HFF-Myc (cell line): ENCODE measurements around the gene SCAMP1.

Source experiments
- DNase-seq: peaks from one replicate; pipeline ENCODE4 v3.0.0-alpha.2; 2011; ENCODE audit warnings: low read depth; ENCODE audit errors: extremely low read depth
- H3K4me3 ChIP-seq: replicated peaks from 2 replicates; pipeline ENCODE4 v1.5.1; 2011; ENCODE audit warnings: low read depth, mild to moderate bottlenecking, control low read depth, low read length
- TF ChIP-seq, protein P1 (sequence below): IDR thresholded peaks from 2 replicates; pipeline ENCODE4 v1.5.1; 2012; ENCODE audit warnings: mild to moderate bottlenecking, low read depth, low read length, control low read depth; ENCODE audit errors: missing control alignments

The SCAMP1 gene

DNA sequence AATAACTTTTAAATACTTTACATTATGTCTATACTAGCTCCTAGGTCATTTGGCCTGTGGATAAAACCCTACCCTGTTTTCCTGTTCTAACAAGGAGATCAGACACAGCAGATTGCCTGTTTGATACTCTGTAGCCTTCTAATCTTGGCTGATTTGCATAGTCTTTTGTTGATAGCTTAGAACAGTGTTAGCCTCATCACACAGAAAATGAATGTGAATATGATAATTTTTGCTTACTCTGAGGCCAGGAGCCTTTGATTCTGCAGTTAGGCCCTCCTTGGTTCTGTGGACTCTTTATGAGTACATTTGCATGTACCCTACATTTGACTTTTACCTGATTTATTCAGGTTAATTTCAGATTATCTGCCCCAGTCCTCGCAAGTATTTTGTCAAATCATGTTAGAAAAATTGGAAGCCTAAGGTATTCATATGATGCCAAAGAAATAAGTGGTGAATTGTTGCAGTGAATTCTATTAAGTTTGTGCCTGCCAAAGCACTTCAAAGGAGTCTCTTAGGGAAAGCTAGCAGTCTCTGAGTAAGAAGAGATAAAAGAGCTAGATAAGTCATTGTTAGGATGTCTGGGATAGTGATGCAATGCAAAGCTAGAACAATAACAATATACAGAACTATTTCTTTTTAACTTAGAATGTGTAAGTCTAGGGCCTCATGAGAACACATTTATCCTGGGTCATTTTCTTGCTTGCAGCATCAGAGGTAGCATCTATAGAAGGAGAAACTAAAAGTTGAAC is 56.4 kb downstream of the SCAMP1 start:
- H3K4me3 ChIP-seq = no peak overlapping the region

DNA sequence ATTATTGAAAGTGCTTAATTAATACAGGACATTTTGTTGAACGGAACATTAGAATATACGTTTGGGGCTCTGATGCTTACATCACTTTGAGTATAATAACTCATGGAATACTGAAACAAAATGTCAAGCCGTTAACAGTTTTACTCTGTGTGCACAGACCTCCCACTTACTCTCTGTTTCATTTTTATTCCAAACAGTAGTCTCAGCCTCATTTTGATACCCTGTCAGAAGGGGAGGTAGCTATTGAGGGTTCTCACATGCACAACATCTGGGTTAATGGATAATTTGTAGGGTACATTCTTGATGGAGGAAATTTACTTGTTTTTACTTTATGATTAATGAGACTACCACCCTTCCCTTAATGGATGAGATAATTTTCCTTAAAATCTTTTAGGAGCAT is 59.0 kb downstream of the SCAMP1 start:
- H3K4me3 ChIP-seq = no peak overlapping the region
- TF ChIP-seq, protein P1, sequence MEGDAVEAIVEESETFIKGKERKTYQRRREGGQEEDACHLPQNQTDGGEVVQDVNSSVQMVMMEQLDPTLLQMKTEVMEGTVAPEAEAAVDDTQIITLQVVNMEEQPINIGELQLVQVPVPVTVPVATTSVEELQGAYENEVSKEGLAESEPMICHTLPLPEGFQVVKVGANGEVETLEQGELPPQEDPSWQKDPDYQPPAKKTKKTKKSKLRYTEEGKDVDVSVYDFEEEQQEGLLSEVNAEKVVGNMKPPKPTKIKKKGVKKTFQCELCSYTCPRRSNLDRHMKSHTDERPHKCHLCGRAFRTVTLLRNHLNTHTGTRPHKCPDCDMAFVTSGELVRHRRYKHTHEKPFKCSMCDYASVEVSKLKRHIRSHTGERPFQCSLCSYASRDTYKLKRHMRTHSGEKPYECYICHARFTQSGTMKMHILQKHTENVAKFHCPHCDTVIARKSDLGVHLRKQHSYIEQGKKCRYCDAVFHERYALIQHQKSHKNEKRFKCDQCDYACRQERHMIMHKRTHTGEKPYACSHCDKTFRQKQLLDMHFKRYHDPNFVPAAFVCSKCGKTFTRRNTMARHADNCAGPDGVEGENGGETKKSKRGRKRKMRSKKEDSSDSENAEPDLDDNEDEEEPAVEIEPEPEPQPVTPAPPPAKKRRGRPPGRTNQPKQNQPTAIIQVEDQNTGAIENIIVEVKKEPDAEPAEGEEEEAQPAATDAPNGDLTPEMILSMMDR = no peak
- no peak for DNase-seq

More for the DNA sequence above, 56.4 kb downstream of the SCAMP1 start:
- TF ChIP-seq, protein P1 = no peak
- DNase-seq = no peak

DNA sequence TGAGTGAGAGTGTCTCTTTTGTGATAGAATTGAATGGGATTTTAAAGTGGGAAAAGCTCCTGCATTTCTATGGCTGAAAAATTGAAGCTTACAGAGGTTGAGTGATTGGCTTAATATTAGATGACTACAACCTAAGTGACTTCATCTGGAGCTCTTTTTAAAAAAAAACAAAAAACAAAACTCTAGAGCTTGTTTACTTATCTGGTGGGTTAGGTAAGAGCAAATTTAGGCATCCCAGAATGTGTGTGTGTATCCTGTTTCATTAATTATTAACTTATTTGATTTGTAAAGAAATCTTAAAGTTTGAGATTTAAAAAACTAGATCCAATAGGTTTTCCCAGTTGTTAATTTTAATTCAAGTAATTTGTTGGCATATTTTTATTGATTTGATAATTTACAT is 60.1 kb downstream of the SCAMP1 start:
- no peak overlapping the region for H3K4me3 ChIP-seq
- DNase-seq = no peak
- TF ChIP-seq, protein P1 = no peak

DNA sequence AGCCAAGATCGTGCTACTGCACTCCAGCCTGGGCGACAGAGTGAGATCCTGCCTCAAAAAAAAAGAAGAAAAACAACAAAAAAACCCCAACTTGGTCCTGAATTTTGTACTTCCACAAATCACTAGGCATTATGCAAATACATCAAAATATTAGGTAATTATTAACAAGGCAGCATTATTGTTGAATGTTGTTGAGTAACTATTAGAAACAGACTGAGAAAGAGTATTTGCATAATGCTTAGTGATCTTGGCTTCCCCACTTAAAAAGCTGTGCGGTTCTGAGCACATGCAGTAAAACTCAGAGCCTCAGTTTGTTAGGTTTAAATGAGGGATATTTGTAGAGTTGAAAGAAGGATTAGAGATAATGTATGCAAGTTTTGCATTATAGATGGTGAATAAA is 64.2 kb downstream of the SCAMP1 start:
- TF ChIP-seq, protein P1 = no peak
- no peak for DNase-seq
- no peak overlapping the region for H3K4me3 ChIP-seq

DNA sequence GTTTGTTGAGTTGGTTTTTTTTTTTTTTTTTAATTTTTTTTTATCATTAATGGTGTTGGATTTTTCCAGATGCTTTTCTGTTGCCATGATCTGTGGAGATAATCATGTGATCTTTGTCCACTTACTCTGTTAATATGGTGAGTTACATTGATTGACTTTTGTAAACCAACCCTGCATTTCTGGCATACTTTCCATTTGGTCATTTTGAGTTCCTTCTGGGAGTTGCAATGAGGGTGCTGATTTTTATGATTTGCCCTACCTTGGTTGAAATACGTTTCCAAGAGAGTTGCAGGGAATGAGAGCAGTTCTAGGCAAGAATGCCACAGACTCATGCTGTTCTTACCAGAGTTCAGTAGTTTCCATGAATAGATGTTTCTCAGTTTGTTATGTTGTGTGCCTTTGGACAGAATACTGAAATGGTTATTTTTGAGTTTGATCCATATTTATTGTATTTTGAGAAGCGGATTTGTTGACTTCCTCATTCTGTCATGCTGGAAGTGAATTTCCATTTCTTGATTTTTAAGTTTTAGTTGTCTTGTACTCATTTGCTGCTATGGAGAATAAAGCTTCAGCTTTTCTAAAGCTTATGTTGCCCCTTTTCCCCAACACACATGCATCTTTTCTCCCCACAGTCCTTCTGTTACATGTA is 69.0 kb downstream of the SCAMP1 start:
- H3K4me3 ChIP-seq = no peak overlapping the region
- DNase-seq = no peak
- TF ChIP-seq, protein P1 = no peak

DNA sequence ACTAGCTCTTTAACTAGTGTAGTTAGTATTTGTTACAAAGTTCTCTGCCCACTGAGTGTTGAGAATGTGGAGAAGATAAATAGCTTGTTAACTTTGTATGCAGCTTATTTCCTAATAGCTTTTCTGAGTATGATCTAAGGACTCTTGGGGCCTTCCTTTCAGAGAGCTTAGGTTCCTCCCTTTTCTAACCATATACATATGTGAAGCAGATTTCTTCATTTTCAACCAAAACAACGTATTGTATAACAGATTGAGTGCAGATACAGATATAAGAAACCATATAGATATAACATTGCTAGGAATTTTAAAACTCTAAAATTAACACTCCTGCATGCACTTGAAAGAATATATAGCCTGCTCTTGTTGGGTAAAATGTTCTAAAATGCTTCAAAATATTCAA is 70.4 kb downstream of the SCAMP1 start:
- TF ChIP-seq, protein P1 = no peak
- DNase-seq = no peak

DNA sequence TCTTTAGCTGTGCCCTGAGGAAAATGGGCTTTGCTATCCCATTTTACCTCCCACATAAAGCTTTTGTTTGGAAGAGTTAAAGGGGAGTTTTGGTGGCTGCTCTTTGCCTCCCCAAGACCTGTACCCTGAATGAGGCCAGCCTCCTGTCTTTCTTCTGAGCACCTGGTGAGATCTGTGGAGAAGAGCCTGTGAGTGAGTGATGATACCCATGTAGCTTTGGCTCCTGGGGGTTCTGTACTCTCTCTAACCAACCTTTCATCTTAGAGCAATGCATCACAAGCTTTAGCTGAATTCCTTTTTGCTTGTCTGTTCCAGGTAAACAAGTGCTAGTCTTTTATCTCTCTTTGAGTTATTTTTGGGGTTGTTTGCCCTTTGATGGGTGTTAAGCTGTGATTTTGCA is 73.6 kb downstream of the SCAMP1 start:
- no peak for DNase-seq
- H3K4me3 ChIP-seq = no peak overlapping the region
- TF ChIP-seq, protein P1 = no peak

More for the DNA sequence above, 70.4 kb downstream of the SCAMP1 start:
- no peak overlapping the region for H3K4me3 ChIP-seq
